Osteoblast (primary cell): Measurements from ENCODE around the gene CNOT6. TPM values are rescaled to one million over a fixed set of nuclear protein-coding genes. Genes with fewer than 3 reads are reported as not detected.

ENCODE experiments used
- DNase-seq: peaks from one replicate; pipeline ENCODE4 v3.0.0; 2011; ENCODE audit warnings: low spot score, mixed read lengths; ENCODE audit not compliant: insufficient read length; ENCODE audit errors: missing footprints
- H2AFZ ChIP-seq: 2 replicates; pipeline ENCODE4 v1.6.0; 2011; ENCODE audit warnings: mild to moderate bottlenecking, low read length
- H3K27ac ChIP-seq: 2 replicates; pipeline ENCODE4 v1.5.1; 2011; ENCODE audit warnings: mild to moderate bottlenecking, low read depth, low read length, moderate library complexity
- H3K27me3 ChIP-seq: 2 replicates; pipeline ENCODE4 v1.6.0; 2012; ENCODE audit warnings: mild to moderate bottlenecking, control low read depth, inconsistent platforms, low read length, moderate library complexity; ENCODE audit not compliant: insufficient read depth
- H3K36me3 ChIP-seq: 2 replicates; pipeline ENCODE4 v1.5.1; 2011; ENCODE audit warnings: mild to moderate bottlenecking, low read length, control low read depth, moderate library complexity; ENCODE audit not compliant: insufficient read depth
- H3K4me1 ChIP-seq: 2 replicates; pipeline ENCODE4 v1.5.1; 2011; ENCODE audit warnings: mild to moderate bottlenecking, low read length, control low read depth, moderate library complexity; ENCODE audit not compliant: insufficient read depth
- H3K4me2 ChIP-seq: 2 replicates; pipeline ENCODE4 v1.6.0; 2011; ENCODE audit warnings: mild to moderate bottlenecking, low read length; ENCODE audit not compliant: insufficient read depth
- H3K4me3 ChIP-seq: fragments of 200-600 bp; sonication (generic); 3 replicates; pipeline ENCODE4 v1.5.1; 2012; ENCODE audit warnings: mild to moderate bottlenecking, low read length, inconsistent platforms; ENCODE audit not compliant: insufficient read depth
- H3K79me2 ChIP-seq: 2 replicates; pipeline ENCODE4 v1.6.0; 2012; ENCODE audit warnings: mild to moderate bottlenecking, low read length, control low read depth, inconsistent platforms; ENCODE audit not compliant: insufficient read depth
- H3K9me3 ChIP-seq: 2 replicates; pipeline ENCODE4 v1.5.1; 2011; ENCODE audit warnings: low read depth, low read length, control low read depth
- H4K20me1 ChIP-seq: 2 replicates; pipeline ENCODE4 v1.6.0; 2012; ENCODE audit warnings: mild to moderate bottlenecking, low read length, control low read depth; ENCODE audit not compliant: insufficient read depth
- total RNA-seq: library from RNA; depleted of rRNA; stranded (reverse); fragments of >200 nt; gene quantifications from 2 replicates; pipeline ENCODE4 v1.2.3, GENCODE V29; 2012
- TF ChIP-seq, protein P1 (sequence below): IDR thresholded peaks from 2 replicates; pipeline ENCODE4 v1.5.1; 2011; ENCODE audit warnings: mild to moderate bottlenecking, low read depth, low read length, moderate library complexity; ENCODE audit errors: extremely low read depth

Gene CNOT6
- total RNA-seq, 1 donor: 8.3 TPM

- TF ChIP-seq, protein P1, sequence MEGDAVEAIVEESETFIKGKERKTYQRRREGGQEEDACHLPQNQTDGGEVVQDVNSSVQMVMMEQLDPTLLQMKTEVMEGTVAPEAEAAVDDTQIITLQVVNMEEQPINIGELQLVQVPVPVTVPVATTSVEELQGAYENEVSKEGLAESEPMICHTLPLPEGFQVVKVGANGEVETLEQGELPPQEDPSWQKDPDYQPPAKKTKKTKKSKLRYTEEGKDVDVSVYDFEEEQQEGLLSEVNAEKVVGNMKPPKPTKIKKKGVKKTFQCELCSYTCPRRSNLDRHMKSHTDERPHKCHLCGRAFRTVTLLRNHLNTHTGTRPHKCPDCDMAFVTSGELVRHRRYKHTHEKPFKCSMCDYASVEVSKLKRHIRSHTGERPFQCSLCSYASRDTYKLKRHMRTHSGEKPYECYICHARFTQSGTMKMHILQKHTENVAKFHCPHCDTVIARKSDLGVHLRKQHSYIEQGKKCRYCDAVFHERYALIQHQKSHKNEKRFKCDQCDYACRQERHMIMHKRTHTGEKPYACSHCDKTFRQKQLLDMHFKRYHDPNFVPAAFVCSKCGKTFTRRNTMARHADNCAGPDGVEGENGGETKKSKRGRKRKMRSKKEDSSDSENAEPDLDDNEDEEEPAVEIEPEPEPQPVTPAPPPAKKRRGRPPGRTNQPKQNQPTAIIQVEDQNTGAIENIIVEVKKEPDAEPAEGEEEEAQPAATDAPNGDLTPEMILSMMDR: no peak
- Histone ChIP-seq H3K4me1 (peaks cover 5% of the 10 kb centered on the region), H3K27me3 (no peaks in the 10 kb centered on the region), H3K4me2 (no peak overlapping the region), H3K36me3 (no peaks in the 10 kb centered on the region), H2AFZ (no peak overlapping the region), H3K27ac (no peak overlapping the region), H4K20me1 (no peaks in the 10 kb centered on the region), H3K79me2 (peaks cover 36% of the 10 kb centered on the region), H3K4me3 (no peak overlapping the region), H3K9me3 (no peaks in the 10 kb centered on the region)
- DNase-seq: no peak
Measured at GRCh38 chr5:180558232-180558631, 64.1 kb downstream of the CNOT6 start.

GRCh38 chr5:180563994-180564393, 69.8 kb downstream of the CNOT6 start:
- Histone ChIP-seq H3K4me1 (no peaks in the 10 kb centered on the region), H3K4me3 (no peak overlapping the region), H2AFZ (no peak overlapping the region), H3K27ac (no peak overlapping the region), H3K9me3 (no peaks in the 10 kb centered on the region), H3K36me3 (peaks cover 19% of the 10 kb centered on the region), H3K4me2 (no peak overlapping the region), H3K27me3 (no peaks in the 10 kb centered on the region), H3K79me2 (peaks cover 34% of the 10 kb centered on the region), H4K20me1 (no peaks in the 10 kb centered on the region)
- no peak for DNase-seq
- TF ChIP-seq, protein P1: no peak

GRCh38 chr5:180568914-180569313, 74.7 kb downstream of the CNOT6 start:
- peaks cover 2% of the 10 kb centered on the region for H3K79me2 ChIP-seq
- H3K4me1 ChIP-seq: no peaks in the 10 kb centered on the region
- H3K27me3 ChIP-seq: no peaks in the 10 kb centered on the region
- DNase-seq: no peak
- no peak overlapping the region for H3K27ac ChIP-seq
- no peak overlapping the region for H3K4me2 ChIP-seq
- no peak overlapping the region for H2AFZ ChIP-seq
- no peak overlapping the region for H3K4me3 ChIP-seq
- H4K20me1 ChIP-seq: no peaks in the 10 kb centered on the region
- peaks cover 34% of the 10 kb centered on the region for H3K36me3 ChIP-seq
- TF ChIP-seq, protein P1: no peak
- H3K9me3 ChIP-seq: no peaks in the 10 kb centered on the region

- Histone ChIP-seq H4K20me1 (no peaks in the 10 kb centered on the region), H3K36me3 (peaks cover 20% of the 10 kb centered on the region)
- DNase-seq: peak; percentile 62
Measured at GRCh38 chr5:180575571-180575970, 81.4 kb downstream of the CNOT6 start.

More at GRCh38 chr5:180575571-180575970, 81.4 kb downstream of the CNOT6 start:
- Histone ChIP-seq H3K4me2 (no peak overlapping the region), H3K27ac (no peak overlapping the region), H3K4me3 (no peak overlapping the region), H3K79me2 (no peaks in the 10 kb centered on the region), H3K9me3 (no peaks in the 10 kb centered on the region), H2AFZ (no peak overlapping the region), H3K27me3 (no peaks in the 10 kb centered on the region), H3K4me1 (peaks cover 9% of the 10 kb centered on the region)
- TF ChIP-seq, protein P1: no peak
